ENCODE data around the gene GALNT10. TPM values are rescaled to one million over a fixed set of nuclear protein-coding genes. Genes with fewer than 3 reads are reported as not detected.

GALNT10 gene
- total and polyA plus RNA-seq, 2 of the 8 experiments (the other 6 are each of a cell fraction or from before 2014, with no cell fraction given), result 4.6 to 15.5 TPM

GRCh38 chr5:154205441-154206117 is 15.0 kb downstream of the GALNT10 start:
- Histone ChIP-seq H3K23me2 (ENCODE audit: low read depth, low read length) (no peaks in the 10 kb centered on the region), H3K27ac (ENCODE audit: low read depth, low read length) (no peak overlapping the region), H3K23ac (ENCODE audit: insufficient read length) (no peak overlapping the region), H3K4me2 (ENCODE audit: insufficient read depth in 1 of 2, low read depth in 2 of 2, low read length in 2 of 2) (no peak overlapping the region), H2BK12ac (ENCODE audit: low read depth, low read length) (no peak overlapping the region), H2AFZ (ENCODE audit: low read length) (no peak overlapping the region), H3K36me3 (ENCODE audit: control insufficient read depth in 2 of 4, insufficient read depth in 4 of 4, low read length in 3 of 4) (no peaks in the 10 kb centered on the region), H3K4ac (replicated peaks; ENCODE audit: insufficient read length, low read depth, low read length) (no peak overlapping the region), H2BK15ac (ENCODE audit: low read length) (no peak overlapping the region), H3K56ac (replicated peaks; ENCODE audit: insufficient read length, low read depth, low read length) (no peak overlapping the region), H3K27me3 (replicated peaks in 1 of 4; ENCODE audit: control insufficient read depth in 3 of 4, extremely low read depth in 1 of 4, insufficient read depth in 3 of 4, low read length in 3 of 4) (0 out of 7 replicates have a peak, but pooled peaks cover 0 to 5% (median 0%) of the 10 kb centered on the region in 4 experiments), H3K18ac (ENCODE audit: extremely low read depth, low read length) (no peak overlapping the region), H3K9me3 (ENCODE audit: insufficient read depth in 2 of 2, low read depth in 1 of 2, low read length in 1 of 2) (no peaks in the 10 kb centered on the region), H3K9ac (replicated peaks in 1 of 4; ENCODE audit: extremely low read depth in 1 of 4, low read depth in 3 of 4, low read length in 3 of 4) (no peak overlapping the region), H4K5ac (ENCODE audit: insufficient read length, low read depth, low read length) (no peak overlapping the region), H3K79me1 (ENCODE audit: low read depth, low read length) (no peaks in the 10 kb centered on the region), H2BK120ac (replicated peaks; ENCODE audit: low read depth, low read length) (no peak overlapping the region), H4K20me1 (replicated peaks in 1 of 2; ENCODE audit: control insufficient read depth in 1 of 2, insufficient read depth in 2 of 2, low read length in 2 of 2) (peaks cover 0 to 2% of the 10 kb centered on the region in 2 experiments), H3K4me1 (replicated peaks in 1 of 4; ENCODE audit: control insufficient read depth in 3 of 4, insufficient read depth in 4 of 4, low read length in 3 of 4) (peaks cover 0 to 9% (median 7%) of the 10 kb centered on the region in 4 experiments; a peak in 4 of 7 replicates), H2AK5ac (ENCODE audit: low read depth, low read length) (no peak overlapping the region), H4K8ac (ENCODE audit: extremely low read depth, insufficient read depth, low read length) (no peak overlapping the region), H3K4me3 (ENCODE audit: extremely low read depth in 1 of 4, insufficient read depth in 2 of 4, low read depth in 3 of 4, low read length in 4 of 4) (no peak overlapping the region), H3K79me2 (ENCODE audit: control insufficient read depth in 1 of 2, insufficient read depth in 2 of 2, low read length in 2 of 2) (no peaks in the 10 kb centered on the region), H2BK20ac (ENCODE audit: low read length) (no peak overlapping the region), H2BK5ac (ENCODE audit: low read depth, low read length) (no peak overlapping the region), H3K14ac (ENCODE audit: insufficient read length) (no peak overlapping the region), H4K91ac (replicated peaks; ENCODE audit: insufficient read length, low read length) (no peak overlapping the region)
- CTCF ChIA-PET (ENCODE audit: partially characterized antibody), result interaction anchor here (1.3 to 3.5 kb wide), 5 partner anchors 8 to 199 kb away, joined by 3 to 10 read pairs (median 7); no protein-coding TSS in a partner anchor
- POLR2A ChIA-PET (ENCODE audit: partially characterized antibody), result interaction anchor here (3.1 kb wide), 1 partner anchor 8 kb away, joined by 9 read pairs; no protein-coding TSS in a partner anchor
- DNase-seq (ENCODE audit: low read depth in 1 of 2, low spot score in 2 of 2) (no peak), FAIRE-seq (no peak)
- 92% methylated on average over 6 of the region's 6 CpGs; no CpG with 5 or more reads in 1 of the 2 experiments for WGBS, 2 experiments (ENCODE audit: extremely low coverage in 1 of 2, insufficient coverage in 1 of 2, insufficient read length in 1 of 2, insufficient replicate concordance in 2 of 2, low coverage in 1 of 2, low lambda C conversion rate in 2 of 2, missing lambda C conversion rate in 1 of 2)
- 0 out of 2 replicates have a peak, but pooled peaks have one; percentile 11 for TF ChIP-seq SRF (IDR thresholded peaks at IDR 0.05; ENCODE audit: low read depth, low read length)
- no peak for TF ChIP-seq TBP (IDR thresholded peaks at IDR 0.05; ENCODE audit: low read depth, low read length)
